WTC11 (cell line): ENCODE measurements around the gene ZNF716. TPM values are rescaled to one million over a fixed set of nuclear protein-coding genes. Genes with fewer than 3 reads are reported as not detected.

Source experiments
- ATAC-seq: fragments of 200-7000 bp; cut with Tn5 transposase; 2 replicates; pipeline ENCODE4 v1.10.0; 2021; ENCODE audit warnings: mild to moderate bottlenecking, moderate library complexity
- CTCF ChIA-PET: fragments of 300-600 bp; sonication (Branson Sonifier 250); formaldehyde crosslinking; loops from one replicate; lab custom pipeline; 2021; ENCODE audit warnings: antibody characterized with exemption; lab: Charles Lee
- POLR2A ChIA-PET: fragments of 350-600 bp; sonication (Branson Sonifier 250); formaldehyde crosslinking; loops from one replicate; lab custom pipeline; 2021; ENCODE audit warnings: antibody characterized with exemption; lab: Charles Lee
- DNase-seq: peaks from one replicate; pipeline ENCODE4 v3.0.0; 2021; ENCODE audit warnings: low spot score
- H3K27ac Mint-ChIP-seq: 2 replicates; pipeline ENCODE4 v1.8.0; 2021; ENCODE audit warnings: mixed read lengths
- H3K27me3 Mint-ChIP-seq: 2 replicates; pipeline ENCODE4 v1.8.0; 2021; ENCODE audit warnings: low read depth, mild to moderate bottlenecking, moderate library complexity, mixed read lengths
- H3K36me3 Mint-ChIP-seq: 2 replicates; pipeline ENCODE4 v1.8.0; 2021; ENCODE audit warnings: mixed read lengths
- H3K4me1 Mint-ChIP-seq: 2 replicates; pipeline ENCODE4 v1.8.0; 2022; ENCODE audit warnings: mixed read lengths
- H3K4me3 Mint-ChIP-seq: 2 replicates; pipeline ENCODE4 v1.8.0; 2021; ENCODE audit warnings: mild to moderate bottlenecking, moderate library complexity, mixed read lengths
- H3K9me3 Mint-ChIP-seq: 2 replicates; pipeline ENCODE4 v1.8.0; 2021; ENCODE audit warnings: mixed read lengths
- AFF4 ChIP-seq: sonication (generic); formaldehyde crosslinking; IDR thresholded peaks from 2 replicates; pipeline ENCODE4 v1.8.1; 2023; ENCODE audit warnings: mild to moderate bottlenecking, missing genetic modification reagents, borderline replicate concordance
- ATF2 ChIP-seq: sonication (generic); formaldehyde crosslinking; IDR thresholded peaks from 2 replicates; pipeline ENCODE4 v1.8.1; 2022; ENCODE audit warnings: low read depth, missing genetic modification reagents, borderline replicate concordance
- CBFB ChIP-seq: sonication (generic); formaldehyde crosslinking; IDR thresholded peaks from 2 replicates; pipeline ENCODE4 v1.8.1; 2022; ENCODE audit warnings: mild to moderate bottlenecking, low read depth, missing genetic modification reagents
- EMX1 ChIP-seq: fragments of 250-450 bp; sonication (Bioruptor Pico); IDR thresholded peaks from 2 replicates; pipeline ENCODE4 v1.8.0; 2021; ENCODE audit warnings: mild to moderate bottlenecking
- FOXK1 ChIP-seq: sonication (generic); formaldehyde crosslinking; IDR thresholded peaks from 2 replicates; pipeline ENCODE4 v1.8.0; 2022; ENCODE audit warnings: mild to moderate bottlenecking, moderate library complexity, missing genetic modification reagents
- NFE2L1 ChIP-seq: sonication (generic); formaldehyde crosslinking; IDR thresholded peaks from 2 replicates; pipeline ENCODE4 v1.8.1; 2023; ENCODE audit warnings: missing genetic modification reagents
- NR1H2 ChIP-seq: sonication (generic); formaldehyde crosslinking; IDR thresholded peaks from 2 replicates; pipeline ENCODE4 v1.9.0; 2021; ENCODE audit warnings: mild to moderate bottlenecking, moderate library complexity, missing genetic modification reagents
- OVOL2 ChIP-seq: fragments of 250-450 bp; sonication (Bioruptor Pico); IDR thresholded peaks from 2 replicates; pipeline ENCODE4 v1.9.0; 2021; ENCODE audit warnings: mild to moderate bottlenecking, borderline replicate concordance
- RORB ChIP-seq: fragments of 250-450 bp; sonication (Bioruptor Pico); IDR thresholded peaks from 2 replicates; pipeline ENCODE4 v1.9.0; 2021; ENCODE audit warnings: mild to moderate bottlenecking
- USF1 ChIP-seq: sonication (generic); formaldehyde crosslinking; IDR thresholded peaks from 2 replicates; pipeline ENCODE4 v1.8.0; 2022; ENCODE audit warnings: mild to moderate bottlenecking, missing genetic modification reagents
- ZNF281 ChIP-seq: sonication (generic); formaldehyde crosslinking; IDR thresholded peaks from 2 replicates; pipeline ENCODE4 v1.8.0; 2023; ENCODE audit warnings: mild to moderate bottlenecking, missing genetic modification reagents
- ZNF396 ChIP-seq: fragments of 250-450 bp; sonication (Bioruptor Pico); IDR thresholded peaks from 2 replicates; pipeline ENCODE4 v1.8.0; 2021; ENCODE audit warnings: mild to moderate bottlenecking, moderate library complexity, borderline replicate concordance
- ZNF532 ChIP-seq: fragments of 250-450 bp; sonication (Bioruptor Pico); IDR thresholded peaks from 2 replicates; pipeline ENCODE4 v1.9.0; 2021; ENCODE audit warnings: mild to moderate bottlenecking, borderline replicate concordance
- ZNF671 ChIP-seq: fragments of 250-450 bp; sonication (Bioruptor Pico); IDR thresholded peaks from 2 replicates; pipeline ENCODE4 v1.8.0; 2021; ENCODE audit warnings: mild to moderate bottlenecking
- total RNA-seq: library from RNA; stranded (reverse); gene quantifications from 3 replicates; pipeline ENCODE4 v1.2.3, GENCODE V29; 2021
- TF ChIP-seq, protein P1 (sequence below): sonication (generic); formaldehyde crosslinking; IDR thresholded peaks from 2 replicates; pipeline ENCODE4 v1.8.0; 2023; ENCODE audit warnings: missing genetic modification reagents, mild to moderate bottlenecking, borderline replicate concordance
- TF ChIP-seq, protein P2 (sequence below): sonication (generic); formaldehyde crosslinking; IDR thresholded peaks from 2 replicates; pipeline ENCODE4 v1.8.1; 2022; ENCODE audit warnings: mild to moderate bottlenecking, moderate library complexity, missing genetic modification reagents

ZNF716 gene
- total RNA-seq, 1 experiment from 2014 or later: not detected

GRCh38 chr7:57417736-57418135, 32.2 kb upstream of the ZNF716 start:
- TF ChIP-seq, protein P1, sequence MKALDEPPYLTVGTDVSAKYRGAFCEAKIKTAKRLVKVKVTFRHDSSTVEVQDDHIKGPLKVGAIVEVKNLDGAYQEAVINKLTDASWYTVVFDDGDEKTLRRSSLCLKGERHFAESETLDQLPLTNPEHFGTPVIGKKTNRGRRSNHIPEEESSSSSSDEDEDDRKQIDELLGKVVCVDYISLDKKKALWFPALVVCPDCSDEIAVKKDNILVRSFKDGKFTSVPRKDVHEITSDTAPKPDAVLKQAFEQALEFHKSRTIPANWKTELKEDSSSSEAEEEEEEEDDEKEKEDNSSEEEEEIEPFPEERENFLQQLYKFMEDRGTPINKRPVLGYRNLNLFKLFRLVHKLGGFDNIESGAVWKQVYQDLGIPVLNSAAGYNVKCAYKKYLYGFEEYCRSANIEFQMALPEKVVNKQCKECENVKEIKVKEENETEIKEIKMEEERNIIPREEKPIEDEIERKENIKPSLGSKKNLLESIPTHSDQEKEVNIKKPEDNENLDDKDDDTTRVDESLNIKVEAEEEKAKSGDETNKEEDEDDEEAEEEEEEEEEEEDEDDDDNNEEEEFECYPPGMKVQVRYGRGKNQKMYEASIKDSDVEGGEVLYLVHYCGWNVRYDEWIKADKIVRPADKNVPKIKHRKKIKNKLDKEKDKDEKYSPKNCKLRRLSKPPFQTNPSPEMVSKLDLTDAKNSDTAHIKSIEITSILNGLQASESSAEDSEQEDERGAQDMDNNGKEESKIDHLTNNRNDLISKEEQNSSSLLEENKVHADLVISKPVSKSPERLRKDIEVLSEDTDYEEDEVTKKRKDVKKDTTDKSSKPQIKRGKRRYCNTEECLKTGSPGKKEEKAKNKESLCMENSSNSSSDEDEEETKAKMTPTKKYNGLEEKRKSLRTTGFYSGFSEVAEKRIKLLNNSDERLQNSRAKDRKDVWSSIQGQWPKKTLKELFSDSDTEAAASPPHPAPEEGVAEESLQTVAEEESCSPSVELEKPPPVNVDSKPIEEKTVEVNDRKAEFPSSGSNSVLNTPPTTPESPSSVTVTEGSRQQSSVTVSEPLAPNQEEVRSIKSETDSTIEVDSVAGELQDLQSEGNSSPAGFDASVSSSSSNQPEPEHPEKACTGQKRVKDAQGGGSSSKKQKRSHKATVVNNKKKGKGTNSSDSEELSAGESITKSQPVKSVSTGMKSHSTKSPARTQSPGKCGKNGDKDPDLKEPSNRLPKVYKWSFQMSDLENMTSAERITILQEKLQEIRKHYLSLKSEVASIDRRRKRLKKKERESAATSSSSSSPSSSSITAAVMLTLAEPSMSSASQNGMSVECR (CRISPR knock-in tag): no peak
- no peak for TF ChIP-seq EMX1 (CRISPR knock-in tag)
- TF ChIP-seq USF1 (CRISPR knock-in tag): no peak
- TF ChIP-seq ZNF532 (CRISPR knock-in tag): no peak
- TF ChIP-seq RORB (CRISPR knock-in tag): no peak
- TF ChIP-seq CBFB (CRISPR knock-in tag): no peak
- no peak for TF ChIP-seq NFE2L1 (CRISPR knock-in tag)
- no peak for TF ChIP-seq NR1H2 (CRISPR knock-in tag)
- TF ChIP-seq, all 79 proteins: peak for 0
- H3K27me3 Mint-ChIP-seq: peaks cover 2% of the 10 kb centered on the region; the same call in 1 of the 2 replicates
- no peak overlapping the region for H3K27ac Mint-ChIP-seq
- H3K4me1 Mint-ChIP-seq: no peaks in the 10 kb centered on the region
- H3K4me3 Mint-ChIP-seq: no peak overlapping the region
- DNase-seq: no peak
- peaks cover 60% of the 10 kb centered on the region for H3K9me3 Mint-ChIP-seq
- POLR2A ChIA-PET: no interaction called here
- peaks cover 56% of the 10 kb centered on the region for H3K36me3 Mint-ChIP-seq
- CTCF ChIA-PET: no interaction called here
- no peak for ATAC-seq

DNA sequence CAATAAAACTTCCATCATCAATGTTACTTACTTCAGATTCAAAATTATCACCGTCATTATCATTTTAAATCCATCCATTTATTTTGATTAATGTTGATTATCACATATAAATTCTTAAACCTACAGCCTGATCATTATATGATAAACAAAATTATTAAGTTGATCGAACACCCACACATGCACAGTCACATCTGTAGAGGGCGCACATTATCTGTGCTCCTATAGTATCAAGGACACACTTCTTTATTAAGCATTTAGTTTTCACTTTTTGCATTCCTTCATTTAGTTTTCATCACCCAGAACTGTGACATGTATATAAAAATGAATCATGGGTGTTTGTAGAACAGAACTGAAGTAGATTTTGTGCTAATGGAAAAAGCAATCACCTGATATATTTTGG, 26.2 kb upstream of the ZNF716 start:
- Mint-ChIP-seq H3K36me3 (peaks cover 32% of the 10 kb centered on the region), H3K9me3 (peaks cover 37% of the 10 kb centered on the region), H3K4me1 (no peaks in the 10 kb centered on the region), H3K27ac (no peak overlapping the region), H3K4me3 (no peak overlapping the region), H3K27me3 (0 out of 2 replicates have a peak, but pooled peaks cover 7% of the 10 kb centered on the region)
- ChIA-PET CTCF (no interaction called here), POLR2A (no interaction called here)
- ATAC-seq: no peak
- TF ChIP-seq FOXK1 (CRISPR knock-in tag) (no peak), AFF4 (no peak), ZNF281 (CRISPR knock-in tag) (no peak), ZNF671 (no peak), ATF2 (CRISPR knock-in tag) (no peak), ZNF396 (CRISPR knock-in tag) (no peak), OVOL2 (no peak)
- TF ChIP-seq, protein P2, sequence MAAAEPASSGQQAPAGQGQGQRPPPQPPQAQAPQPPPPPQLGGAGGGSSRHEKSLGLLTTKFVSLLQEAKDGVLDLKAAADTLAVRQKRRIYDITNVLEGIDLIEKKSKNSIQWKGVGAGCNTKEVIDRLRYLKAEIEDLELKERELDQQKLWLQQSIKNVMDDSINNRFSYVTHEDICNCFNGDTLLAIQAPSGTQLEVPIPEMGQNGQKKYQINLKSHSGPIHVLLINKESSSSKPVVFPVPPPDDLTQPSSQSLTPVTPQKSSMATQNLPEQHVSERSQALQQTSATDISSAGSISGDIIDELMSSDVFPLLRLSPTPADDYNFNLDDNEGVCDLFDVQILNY (CRISPR knock-in tag): no peak
- no peak for DNase-seq
